HG02642 (cell line): ENCODE results near the gene PDP2.
"Not testable (repeated sequence)": the region's sequence is repeated elsewhere in the genome, so short reads cannot be mapped to it uniquely, and the experiment has no call there.

Source experiments
- ATAC-seq: cut with Tn5 transposase; IDR thresholded peaks from one replicate; pipeline ENCODE4 v1.9.1; 2021; ENCODE audit warnings: mild to moderate bottlenecking; ENCODE audit not compliant: unreplicated experiment, poor library complexity

The PDP2 gene

GRCh38 chr16:66881964-66882508, 1.7 kb downstream of the PDP2 start:
- ATAC-seq, result no peak

- ATAC-seq, result no peak
These were observed 2.4 kb downstream of the PDP2 start for GRCh38 chr16:66882702-66883101.

- ATAC-seq, result no peak
These were observed 5.2 kb downstream of the PDP2 start for GRCh38 chr16:66885491-66885890.

DNA sequence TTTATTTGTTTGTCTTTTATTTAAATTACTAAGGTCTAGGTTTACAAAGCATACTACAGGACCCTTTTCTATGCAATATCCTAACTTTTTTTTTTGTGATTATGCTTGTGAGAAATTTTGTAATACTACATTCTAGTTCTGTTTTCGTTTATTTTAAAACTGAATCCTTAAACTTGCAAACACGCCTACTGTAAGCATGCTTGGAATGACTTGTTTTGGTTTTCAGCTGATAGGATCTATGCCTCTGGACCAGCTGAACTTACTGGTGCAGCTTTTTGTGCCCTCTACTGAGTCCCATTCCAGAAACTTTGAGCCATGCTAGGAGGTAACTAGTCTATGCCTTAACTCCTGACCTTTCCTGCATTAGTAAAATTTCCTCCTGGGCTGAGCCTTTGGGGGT, 6.0 kb downstream of the PDP2 start:
- ATAC-seq, result no peak

- ATAC-seq, result no peak
These were observed 6.6 kb downstream of the PDP2 start for GRCh38 chr16:66886914-66887313.

DNA sequence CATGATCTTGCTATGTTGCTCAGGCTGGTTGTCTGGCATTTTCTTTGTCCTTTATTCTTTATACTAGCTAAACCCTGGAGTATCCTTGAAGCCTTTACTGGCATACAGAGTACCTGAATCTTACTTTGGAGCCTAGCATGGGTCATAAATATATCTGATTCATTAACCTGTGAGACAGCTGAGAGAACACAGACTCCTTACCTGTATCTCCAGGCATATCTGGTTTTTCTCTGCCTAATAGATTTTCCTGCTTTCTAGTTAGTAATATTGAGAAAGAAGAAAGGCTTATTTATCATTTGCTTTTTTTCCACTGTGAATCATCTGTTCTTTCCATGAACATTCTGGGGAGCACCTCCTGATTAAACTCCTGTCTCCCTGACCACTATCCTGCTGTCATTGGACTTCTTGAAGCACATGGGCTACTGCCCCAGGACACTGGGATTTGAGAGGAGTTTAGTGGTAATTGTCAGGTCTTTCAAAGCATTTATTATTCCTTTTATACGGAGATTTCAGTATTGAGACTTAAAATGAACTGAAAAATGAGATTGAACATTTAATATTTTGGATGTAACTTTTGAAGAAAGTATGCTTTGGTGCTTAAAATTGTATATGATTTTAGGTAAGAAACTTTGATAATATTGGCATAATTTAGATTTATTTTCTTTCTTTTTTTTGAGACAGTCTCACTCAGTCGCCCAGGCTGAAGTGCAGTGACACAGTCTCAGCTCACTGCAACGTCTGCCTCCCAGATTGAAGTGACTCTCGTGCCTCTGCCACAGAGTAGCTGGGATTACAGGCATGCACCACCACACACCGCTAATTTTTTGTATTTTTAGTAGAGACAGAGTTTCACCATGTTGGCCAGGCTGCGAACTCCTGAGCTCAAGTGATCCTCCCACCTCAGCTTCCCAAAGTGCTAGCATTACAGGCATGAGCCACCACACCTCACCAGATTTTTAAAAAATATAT, 8.6 kb downstream of the PDP2 start:
- ATAC-seq, result no peak

GRCh38 chr16:66889622-66890021, 9.3 kb downstream of the PDP2 start:
- ATAC-seq, result no peak

DNA sequence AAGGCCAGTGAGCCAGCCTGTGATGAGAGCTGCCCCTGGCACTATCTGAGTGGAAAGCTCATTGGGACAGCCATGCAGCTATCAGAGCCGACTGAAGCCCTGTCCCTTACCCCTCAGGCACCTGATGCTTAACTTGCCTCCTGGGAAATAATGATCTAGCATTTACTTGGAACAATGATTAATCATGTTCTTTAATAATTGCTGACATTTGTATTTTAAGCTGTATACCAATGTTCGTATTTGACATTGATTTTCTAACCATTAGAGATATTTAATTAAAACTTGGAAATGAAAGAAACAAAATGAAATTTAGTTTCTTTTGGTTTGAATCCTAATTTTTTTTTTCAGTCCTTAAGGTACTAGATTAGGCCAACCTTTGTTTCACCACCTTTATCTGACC, 10.5 kb downstream of the PDP2 start:
- ATAC-seq, result no peak

DNA sequence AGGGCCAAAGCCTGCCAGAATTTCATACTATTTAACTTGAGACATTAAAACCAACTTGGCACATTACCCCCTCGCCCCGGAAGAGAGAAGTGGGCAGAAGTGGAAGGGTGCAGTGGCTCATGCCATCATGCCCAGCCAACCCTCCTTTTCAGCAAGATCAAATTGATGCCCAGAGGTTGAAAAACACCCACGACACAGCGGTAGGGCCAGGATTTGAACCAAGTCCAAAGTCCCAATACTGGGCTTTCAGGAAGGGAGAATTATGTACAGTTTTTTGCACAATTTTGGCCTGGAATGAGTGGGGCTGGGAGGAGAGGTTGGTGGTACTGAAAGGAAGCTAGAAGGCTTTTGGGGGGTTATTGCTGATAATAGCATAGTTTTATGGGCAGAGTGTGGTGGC, 11.0 kb downstream of the PDP2 start:
- no peak for ATAC-seq

GRCh38 chr16:66891797-66892196, 11.5 kb downstream of the PDP2 start:
- no peak for ATAC-seq

- ATAC-seq, result no peak
These were observed 13.7 kb downstream of the PDP2 start for GRCh38 chr16:66894055-66894454.

DNA sequence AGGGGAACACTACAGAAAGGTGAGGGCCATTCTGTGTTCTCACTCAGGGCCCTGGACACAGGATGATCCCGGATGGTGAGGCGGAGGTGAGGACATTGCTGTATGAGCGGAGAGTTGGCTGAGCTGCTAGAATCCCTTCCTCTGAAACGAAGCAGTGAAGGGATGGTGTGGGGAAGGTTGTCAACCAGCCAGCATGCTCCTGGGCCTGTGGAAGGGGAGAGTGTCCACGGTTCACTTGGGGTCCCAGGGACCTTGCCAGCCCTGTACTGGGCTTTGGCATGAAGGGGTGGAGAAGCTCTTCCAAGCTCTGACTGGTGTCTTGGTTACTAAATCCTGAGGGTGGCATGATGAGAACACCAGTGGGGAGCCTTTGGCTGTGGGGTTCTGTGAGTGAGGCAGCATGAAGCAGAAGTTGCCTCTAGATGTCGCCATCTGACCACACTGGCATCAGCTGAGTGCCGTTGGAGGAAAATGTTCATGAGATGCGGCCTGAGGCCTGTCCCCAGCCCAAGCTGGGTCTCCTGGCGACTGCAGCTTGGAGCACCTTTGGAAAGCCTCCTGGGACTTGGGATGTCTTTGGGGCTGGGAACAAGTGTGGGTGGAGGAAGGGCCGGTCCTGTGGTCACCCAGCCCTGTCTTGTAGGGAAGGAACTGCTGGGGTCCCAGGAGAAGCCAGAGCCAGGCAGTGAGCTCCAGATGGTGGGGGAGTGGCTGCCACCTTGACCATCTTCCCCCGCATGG, 14.8 kb downstream of the PDP2 start:
- peak; percentile 62 for ATAC-seq

GRCh38 chr16:66895689-66895979, 15.3 kb downstream of the PDP2 start:
- no peak for ATAC-seq

DNA sequence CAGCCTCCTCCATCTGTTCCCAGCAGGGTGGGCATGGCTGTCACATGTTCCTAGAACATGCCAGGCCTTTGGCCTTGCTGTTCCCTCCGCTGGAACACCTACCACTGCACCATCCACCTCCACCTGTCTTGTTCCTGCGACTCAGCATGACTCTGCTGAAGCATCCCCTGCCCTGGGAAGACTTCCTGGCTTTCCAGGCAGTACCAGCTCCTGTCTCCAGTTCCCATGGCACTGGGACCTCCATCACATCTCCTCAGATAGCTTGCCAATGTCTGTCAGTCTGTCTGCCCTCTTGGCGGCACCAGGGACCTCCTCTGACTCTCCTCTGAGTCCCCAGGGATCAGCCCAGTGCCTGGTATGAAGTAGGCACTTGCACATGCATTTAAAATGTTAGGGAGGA, 15.7 kb downstream of the PDP2 start:
- ATAC-seq, result no peak

DNA sequence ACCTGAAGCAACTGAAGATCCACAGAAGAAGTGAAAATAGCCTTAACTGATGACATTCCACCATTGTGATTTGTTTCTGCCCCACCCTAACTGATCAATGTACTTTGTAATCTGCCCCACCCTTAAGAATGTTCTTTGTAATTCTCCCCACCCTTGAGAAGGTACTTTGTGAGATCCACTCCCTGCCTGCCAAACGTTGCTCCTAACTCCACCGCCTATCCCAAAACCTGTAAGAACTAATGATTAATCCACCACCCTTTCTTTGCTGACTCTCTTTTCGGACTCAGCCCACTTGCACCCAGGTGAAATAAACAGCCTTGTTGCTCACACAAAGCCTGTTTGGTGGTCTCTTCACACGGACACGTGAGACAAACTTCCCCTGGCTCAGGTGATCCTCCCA, 16.4 kb downstream of the PDP2 start:
- not testable (repeated sequence) for ATAC-seq

GRCh38 chr16:66898207-66898606, 17.9 kb downstream of the PDP2 start:
- ATAC-seq, result no peak

DNA sequence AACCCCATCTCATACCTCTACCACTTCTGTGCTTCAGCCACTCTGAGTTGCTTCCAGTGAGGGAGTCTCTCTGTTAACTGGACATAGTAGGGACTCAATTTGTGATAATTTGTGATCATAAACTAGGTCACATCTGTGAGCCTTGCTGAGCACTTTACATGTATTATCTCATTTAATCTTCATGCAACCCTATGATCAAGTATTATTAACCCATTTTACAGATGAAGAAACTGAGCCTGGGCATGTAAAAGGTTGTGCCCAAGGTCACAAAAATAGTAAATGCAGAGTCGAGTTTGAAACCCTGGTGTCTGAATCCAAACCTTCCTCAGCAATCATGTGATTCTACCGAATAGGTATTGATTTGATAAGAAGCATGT, 18.6 kb downstream of the PDP2 start:
- ATAC-seq, result no peak

GRCh38 chr16:66899310-66899944, 19.1 kb downstream of the PDP2 start:
- ATAC-seq, result no peak

- ATAC-seq, result no peak
These were observed 19.8 kb downstream of the PDP2 start for GRCh38 chr16:66899945-66900710.

GRCh38 chr16:66900721-66901441, 20.6 kb downstream of the PDP2 start:
- ATAC-seq, result no peak
